H1 (cell line): ENCODE results near the gene OSGEPL1.

Source experiments
- CBX8 ChIP-seq: fragments of 300-800, 300-1000 bp; sonication (generic); IDR thresholded peaks from 2 replicates; pipeline ENCODE4 v1.7.1; 2016; ENCODE audit warnings: low read depth, low read length, borderline replicate concordance
- CHD2 ChIP-seq: IDR thresholded peaks from 2 replicates; pipeline ENCODE4 v1.6.1; 2012; ENCODE audit warnings: low read length, improper control_type of control experiment
- EZH2 ChIP-seq: fragments of 200-600 bp; sonication (generic); IDR thresholded peaks from 2 replicates; pipeline ENCODE4 v1.7.1; 2012; ENCODE audit warnings: low read depth, mild to moderate bottlenecking, moderate library complexity, low read length, inconsistent platforms; ENCODE audit not compliant: severe bottlenecking
- POLR2A ChIP-seq, 2 experiments: IDR thresholded peaks; 1 replicate in 1 of 2; 2 replicates in 1 of 2; pipeline ENCODE4 v1.6.1; 2011; ENCODE audit warnings: low read depth in 2 of 2, low read length in 2 of 2, mild to moderate bottlenecking in 2 of 2; ENCODE audit errors: control extremely low read depth in 1 of 2
- POLR2AphosphoS5 ChIP-seq: IDR thresholded peaks from 2 replicates; pipeline ENCODE4 v1.6.1; 2011; ENCODE audit warnings: low read depth, low read length
- RFX5 ChIP-seq: IDR thresholded peaks from 2 replicates; pipeline ENCODE4 v1.6.1; 2011; ENCODE audit warnings: low read depth, low read length, improper control_type of control experiment, borderline replicate concordance

- TF ChIP-seq POLR2A (IDR thresholded peaks at IDR 0.05; ENCODE audit: control extremely low read depth in 1 of 2, low read depth in 2 of 2, low read length in 2 of 2): no peak
- TF ChIP-seq CHD2: no peak
- TF ChIP-seq CBX8: no peak
- no peak for TF ChIP-seq POLR2AphosphoS5
- TF ChIP-seq EZH2: no peak
- no peak for TF ChIP-seq RFX5
Observed at GRCh38 chr2:189799531-189799930, 36.9 kb upstream of the OSGEPL1 start.
